Vagina (tissue), 2 donors: ENCODE results near the gene RPL7L1.

Experiments used
- CTCF ChIP-seq, 3 experiments: fragments of 450-650 bp in 2 of 3; fragments of 200-600 bp in 1 of 3; sonication (generic) in 1 of 3; IDR thresholded peaks; one replicate each; pipeline ENCODE4 v1.5.1; 2017 to 2019; ENCODE audit warnings: antibody characterized with exemption in 3 of 3, mild to moderate bottlenecking in 2 of 3, moderate library complexity in 2 of 3
- POLR2A ChIP-seq, 2 donors: fragments of 450-650 bp; IDR thresholded peaks; one replicate each; pipeline ENCODE4 v1.6.1; 2017; ENCODE audit warnings: antibody characterized with exemption in 2 of 2, mild to moderate bottlenecking in 2 of 2, moderate library complexity in 2 of 2
- POLR2AphosphoS5 ChIP-seq, 2 donors: sonication (generic); formaldehyde crosslinking; IDR thresholded peaks; one replicate each; pipeline ENCODE4 v1.9.0; 2017; ENCODE audit warnings: antibody characterized with exemption in 2 of 2, mild to moderate bottlenecking in 2 of 2, low read depth in 1 of 2; ENCODE audit not compliant: insufficient read depth in 1 of 2

- TF ChIP-seq CTCF (IDR thresholded peaks at IDR 0.05) (no peak), POLR2AphosphoS5 (IDR thresholded peaks at IDR 0.05; ENCODE audit: insufficient read depth in 1 of 2, low read depth in 1 of 2) (no peak), POLR2A (IDR thresholded peaks at IDR 0.05) (no peak)
These were observed 48.2 kb upstream of the RPL7L1 start for GRCh38 chr6:42831237-42831636.
